Choroid plexus epithelial cell (primary cell): ENCODE measurements around the gene ECT2L.

Experiments
- DNase-seq: peaks from one replicate; pipeline ENCODE4 v3.0.0-alpha.2; 2010; ENCODE audit warnings: low read depth
- H3K4me3 ChIP-seq: 2 replicates; pipeline ENCODE4 v1.5.1; 2011; ENCODE audit warnings: low read depth, mild to moderate bottlenecking, control low read depth, low read length, moderate library complexity
- TF ChIP-seq, protein P1 (sequence below): conservative IDR thresholded peaks from 2 replicates; pipeline ENCODE4 v1.5.1; 2011; ENCODE audit warnings: low read depth, mild to moderate bottlenecking, control low read depth, inconsistent platforms, low read length, moderate library complexity

The ECT2L gene

DNA sequence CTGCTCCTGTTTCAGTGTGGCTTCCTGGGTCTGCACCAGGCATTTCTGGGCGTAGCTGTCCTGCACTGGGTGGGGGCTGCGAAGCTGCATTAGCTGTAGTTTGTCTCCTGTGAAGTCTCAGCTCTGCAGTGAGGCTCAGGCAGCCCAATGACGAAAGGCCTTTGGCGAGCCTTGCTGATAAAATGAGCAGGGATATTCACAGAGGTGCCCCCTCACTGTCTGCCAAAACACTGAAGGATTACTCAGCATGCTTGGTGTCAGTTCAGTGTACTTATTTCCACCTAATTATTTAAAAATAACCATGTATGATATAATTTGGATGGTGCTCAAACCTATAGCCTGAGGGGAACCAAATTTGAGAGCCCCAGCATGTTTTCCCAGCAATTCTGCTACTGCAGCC lies 73.5 kb downstream of the ECT2L start:
- DNase-seq = peak; percentile 15

DNA sequence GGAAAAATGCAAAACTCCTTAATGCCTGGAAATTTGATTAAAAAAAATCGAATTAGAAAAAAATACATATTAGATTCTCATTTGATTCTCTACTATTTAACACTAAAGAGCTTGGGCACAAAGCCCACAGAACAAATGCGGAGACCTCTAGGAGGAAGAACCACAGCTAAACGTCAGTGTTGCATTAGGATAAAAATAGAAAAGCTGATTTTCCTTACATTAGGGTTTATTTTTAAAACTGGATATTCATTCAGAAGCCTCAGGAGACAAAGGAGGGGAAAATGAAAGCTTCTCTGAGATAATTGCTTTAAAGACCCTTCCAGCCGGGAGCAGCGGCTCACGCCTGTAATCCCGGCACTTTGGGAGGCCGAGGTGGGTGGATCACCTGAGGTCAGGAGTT lies 77.3 kb downstream of the ECT2L start:
- no peak overlapping the region for H3K4me3 ChIP-seq
- TF ChIP-seq, protein P1, sequence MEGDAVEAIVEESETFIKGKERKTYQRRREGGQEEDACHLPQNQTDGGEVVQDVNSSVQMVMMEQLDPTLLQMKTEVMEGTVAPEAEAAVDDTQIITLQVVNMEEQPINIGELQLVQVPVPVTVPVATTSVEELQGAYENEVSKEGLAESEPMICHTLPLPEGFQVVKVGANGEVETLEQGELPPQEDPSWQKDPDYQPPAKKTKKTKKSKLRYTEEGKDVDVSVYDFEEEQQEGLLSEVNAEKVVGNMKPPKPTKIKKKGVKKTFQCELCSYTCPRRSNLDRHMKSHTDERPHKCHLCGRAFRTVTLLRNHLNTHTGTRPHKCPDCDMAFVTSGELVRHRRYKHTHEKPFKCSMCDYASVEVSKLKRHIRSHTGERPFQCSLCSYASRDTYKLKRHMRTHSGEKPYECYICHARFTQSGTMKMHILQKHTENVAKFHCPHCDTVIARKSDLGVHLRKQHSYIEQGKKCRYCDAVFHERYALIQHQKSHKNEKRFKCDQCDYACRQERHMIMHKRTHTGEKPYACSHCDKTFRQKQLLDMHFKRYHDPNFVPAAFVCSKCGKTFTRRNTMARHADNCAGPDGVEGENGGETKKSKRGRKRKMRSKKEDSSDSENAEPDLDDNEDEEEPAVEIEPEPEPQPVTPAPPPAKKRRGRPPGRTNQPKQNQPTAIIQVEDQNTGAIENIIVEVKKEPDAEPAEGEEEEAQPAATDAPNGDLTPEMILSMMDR = no peak

More for the DNA sequence above, 73.5 kb downstream of the ECT2L start:
- H3K4me3 ChIP-seq = no peak overlapping the region
- TF ChIP-seq, protein P1 = no peak

DNA sequence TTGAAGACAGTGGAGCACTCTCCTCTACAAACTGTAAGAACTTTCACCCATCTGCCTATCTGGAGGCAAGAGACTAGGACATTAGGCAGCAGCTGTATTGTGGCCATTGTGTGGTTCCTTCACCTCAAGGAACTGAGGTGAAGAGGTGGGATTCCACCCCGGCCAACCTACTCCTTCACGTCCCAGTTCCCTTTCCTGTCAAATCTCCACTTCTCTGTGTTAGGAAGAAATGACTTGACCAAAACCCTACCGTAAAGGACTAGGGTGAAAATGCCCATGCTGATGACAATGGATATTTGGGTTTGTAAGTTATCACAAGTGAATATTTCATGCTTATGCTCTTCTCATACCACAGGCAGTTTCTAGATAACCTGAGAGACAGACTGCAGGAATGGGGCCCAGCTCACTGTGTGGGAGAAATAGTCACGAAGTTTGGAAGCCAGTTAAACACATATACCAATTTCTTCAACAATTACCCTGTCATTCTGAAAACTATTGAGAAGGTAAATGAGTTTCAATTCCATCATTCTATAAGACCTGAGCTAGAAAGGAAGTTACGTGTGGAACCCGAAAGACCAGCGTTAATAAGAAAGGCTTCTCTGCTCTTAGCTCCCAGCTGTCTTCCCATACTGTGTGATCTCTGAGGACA lies 86.6 kb downstream of the ECT2L start:
- no peak for DNase-seq
- H3K4me3 ChIP-seq = no peak overlapping the region
- TF ChIP-seq, protein P1 = no peak

More for the DNA sequence above, 77.3 kb downstream of the ECT2L start:
- no peak for DNase-seq

DNA sequence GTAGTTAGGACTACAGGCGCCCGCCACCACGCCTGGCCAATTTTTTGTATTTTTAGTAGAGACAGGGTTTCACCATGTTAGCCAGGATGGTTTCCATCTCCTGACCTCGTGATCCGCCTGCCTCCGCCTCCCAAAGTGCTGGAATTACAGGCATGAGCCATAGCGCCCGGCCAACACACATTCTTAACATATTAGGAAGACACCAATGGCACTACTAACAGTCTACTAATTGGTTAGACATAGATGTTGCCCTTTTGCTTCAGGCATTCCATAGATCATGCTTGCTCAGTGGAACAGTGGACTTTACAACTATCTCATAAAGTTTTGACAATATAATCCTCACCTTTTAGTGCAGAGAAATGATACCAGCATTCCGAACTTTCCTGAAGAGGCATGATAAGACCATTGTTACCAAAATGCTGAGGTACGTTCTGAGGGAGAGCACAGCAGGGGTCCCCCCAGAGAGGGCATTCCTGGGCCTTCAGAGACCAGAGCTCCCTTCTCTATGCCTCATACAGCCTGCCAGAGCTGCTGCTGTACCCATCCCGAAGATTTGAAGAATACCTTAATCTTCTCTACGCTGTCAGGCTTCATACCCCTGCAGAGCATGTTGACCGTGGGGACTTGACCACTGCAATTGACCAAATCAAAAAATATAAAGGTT lies 89.4 kb downstream of the ECT2L start:
- no peak for DNase-seq
- H3K4me3 ChIP-seq = no peak overlapping the region
- TF ChIP-seq, protein P1 = no peak

DNA sequence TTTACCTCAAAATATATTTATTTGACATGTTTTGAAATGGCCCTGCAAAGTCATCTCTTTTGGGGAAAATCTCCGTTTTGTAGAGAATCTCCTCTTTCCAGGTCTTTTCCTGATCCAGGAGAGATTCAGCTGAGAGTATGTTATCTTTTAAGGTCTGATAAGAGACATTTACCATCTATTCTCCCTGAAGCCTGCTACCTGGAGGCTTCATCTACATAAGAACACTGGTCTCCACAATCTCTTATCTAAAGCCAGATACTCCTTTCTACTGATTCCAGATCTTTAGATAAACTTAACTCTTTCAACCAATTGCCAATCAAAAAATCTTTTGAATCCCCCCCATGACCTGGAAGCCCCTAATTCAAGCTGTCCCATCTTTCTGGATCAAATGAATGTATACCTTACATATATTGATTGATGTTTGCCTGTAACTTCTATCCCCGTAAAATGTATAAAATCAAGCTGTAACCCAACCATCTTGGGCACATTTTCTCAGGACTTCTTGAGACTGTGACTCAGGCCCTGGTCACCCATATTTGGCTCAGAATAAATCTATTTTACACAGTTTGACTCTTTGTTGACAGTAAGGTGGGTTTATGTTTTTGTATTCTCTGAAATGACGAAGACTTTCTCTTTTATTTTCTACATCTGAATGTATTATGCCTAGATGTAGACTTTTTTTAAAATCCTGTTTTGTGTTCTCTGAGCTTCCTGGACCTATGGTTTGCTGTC lies 95.5 kb downstream of the ECT2L start:
- no peak overlapping the region for H3K4me3 ChIP-seq
- TF ChIP-seq, protein P1 = no peak
- no peak for DNase-seq

DNA sequence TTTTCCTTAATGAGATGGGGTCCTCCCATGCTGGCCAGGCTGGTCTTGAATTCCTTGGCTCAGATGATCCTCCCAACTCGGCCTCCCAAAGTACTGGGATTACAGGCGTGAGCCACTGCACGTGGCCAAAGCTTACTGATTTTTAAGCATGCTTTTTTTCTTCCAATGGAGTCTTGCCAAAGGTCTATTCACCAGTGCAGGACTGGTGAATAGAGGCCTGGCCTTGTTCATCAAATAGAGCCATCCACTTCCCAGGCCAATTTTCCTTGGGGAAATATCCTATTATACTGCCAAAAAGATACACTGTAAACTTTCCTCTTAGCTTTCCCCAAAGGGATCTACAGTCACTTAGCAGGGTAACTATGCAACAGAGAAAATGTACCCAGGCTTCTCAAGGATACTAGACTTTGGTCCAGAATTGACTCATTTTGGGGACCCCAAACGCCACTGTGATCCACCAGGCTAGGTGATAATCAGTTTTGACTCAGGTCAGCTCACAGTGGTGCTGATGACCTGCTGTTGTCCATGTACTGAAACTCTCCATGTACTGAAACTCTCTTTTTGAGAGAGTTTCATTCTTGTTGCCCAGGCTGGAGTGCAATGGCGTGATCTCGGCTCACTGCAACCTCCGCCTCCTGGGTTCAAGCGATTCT lies 100.3 kb downstream of the ECT2L start:
- TF ChIP-seq, protein P1 = no peak
- no peak overlapping the region for H3K4me3 ChIP-seq
- no peak for DNase-seq
